ENCODE results near the gene GPC6. TPM values are rescaled to one million over a fixed set of nuclear protein-coding genes. Genes with fewer than 3 reads are reported as not detected.

Gene GPC6
- total RNA-seq, 4 donors from 2014 or later: 13.7 to 21.7 (median 16.5) TPM

GRCh38 chr13:94234738-94235137 lies 1008.1 kb downstream of the GPC6 start:
- no peak for ATAC-seq
- WGBS, 2 donors (ENCODE audit: low coverage in 1 of 2): 80 to 84% methylated on average over 2 of the region's 2 CpGs
- Histone ChIP-seq H3K36me3 (no peaks in the 10 kb centered on the region), H3K4me3 (no peak overlapping the region), H3K27ac (no peak overlapping the region), H3K4me1 (no peaks in the 10 kb centered on the region), H3K27me3 (no peaks in the 10 kb centered on the region), H3K9me3 (no peaks in the 10 kb centered on the region)
- TF ChIP-seq EP300 (IDR thresholded peaks at IDR 0.05) (no peak), POLR2A (IDR thresholded peaks at IDR 0.05) (no peak), POLR2AphosphoS5 (IDR thresholded peaks at IDR 0.05) (no peak)
- TF ChIP-seq, protein P1, sequence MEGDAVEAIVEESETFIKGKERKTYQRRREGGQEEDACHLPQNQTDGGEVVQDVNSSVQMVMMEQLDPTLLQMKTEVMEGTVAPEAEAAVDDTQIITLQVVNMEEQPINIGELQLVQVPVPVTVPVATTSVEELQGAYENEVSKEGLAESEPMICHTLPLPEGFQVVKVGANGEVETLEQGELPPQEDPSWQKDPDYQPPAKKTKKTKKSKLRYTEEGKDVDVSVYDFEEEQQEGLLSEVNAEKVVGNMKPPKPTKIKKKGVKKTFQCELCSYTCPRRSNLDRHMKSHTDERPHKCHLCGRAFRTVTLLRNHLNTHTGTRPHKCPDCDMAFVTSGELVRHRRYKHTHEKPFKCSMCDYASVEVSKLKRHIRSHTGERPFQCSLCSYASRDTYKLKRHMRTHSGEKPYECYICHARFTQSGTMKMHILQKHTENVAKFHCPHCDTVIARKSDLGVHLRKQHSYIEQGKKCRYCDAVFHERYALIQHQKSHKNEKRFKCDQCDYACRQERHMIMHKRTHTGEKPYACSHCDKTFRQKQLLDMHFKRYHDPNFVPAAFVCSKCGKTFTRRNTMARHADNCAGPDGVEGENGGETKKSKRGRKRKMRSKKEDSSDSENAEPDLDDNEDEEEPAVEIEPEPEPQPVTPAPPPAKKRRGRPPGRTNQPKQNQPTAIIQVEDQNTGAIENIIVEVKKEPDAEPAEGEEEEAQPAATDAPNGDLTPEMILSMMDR (IDR thresholded peaks at IDR 0.05): no peak

GRCh38 chr13:94236132-94236531 lies 1009.5 kb downstream of the GPC6 start:
- ATAC-seq: no peak
- WGBS, 2 donors (ENCODE audit: low coverage in 1 of 2): 47 to 59% methylated on average over 2 of the region's 2 CpGs

GRCh38 chr13:94236872-94237271 lies 1010.3 kb downstream of the GPC6 start:
- Histone ChIP-seq H3K36me3 (no peaks in the 10 kb centered on the region), H3K27me3 (no peaks in the 10 kb centered on the region), H3K9me3 (no peaks in the 10 kb centered on the region), H3K4me3 (no peak overlapping the region), H3K27ac (no peak overlapping the region), H3K4me1 (no peaks in the 10 kb centered on the region)
- no peak for ATAC-seq
- TF ChIP-seq POLR2A (IDR thresholded peaks at IDR 0.05) (no peak), EP300 (IDR thresholded peaks at IDR 0.05) (no peak), POLR2AphosphoS5 (IDR thresholded peaks at IDR 0.05) (no peak)
- TF ChIP-seq, protein P1 (IDR thresholded peaks at IDR 0.05): no peak

More at GRCh38 chr13:94236132-94236531, 1009.5 kb downstream of the GPC6 start:
- no peak overlapping the region for H3K4me3 ChIP-seq
- no peaks in the 10 kb centered on the region for H3K4me1 ChIP-seq
- no peaks in the 10 kb centered on the region for H3K27me3 ChIP-seq
- no peaks in the 10 kb centered on the region for H3K9me3 ChIP-seq
- H3K27ac ChIP-seq: no peak overlapping the region
- no peak for TF ChIP-seq POLR2AphosphoS5 (IDR thresholded peaks at IDR 0.05)
- TF ChIP-seq EP300 (IDR thresholded peaks at IDR 0.05): no peak
- H3K36me3 ChIP-seq: no peaks in the 10 kb centered on the region

GRCh38 chr13:94239135-94239534 lies 1012.5 kb downstream of the GPC6 start:
- Histone ChIP-seq H3K4me3 (no peak overlapping the region), H3K27me3 (no peaks in the 10 kb centered on the region), H3K9me3 (no peaks in the 10 kb centered on the region), H3K36me3 (no peaks in the 10 kb centered on the region), H3K27ac (no peak overlapping the region), H3K4me1 (no peaks in the 10 kb centered on the region)
- 66 to 69% methylated on average over 2 to 3 of the region's 3 CpGs for WGBS, 2 donors (ENCODE audit: low coverage in 1 of 2)
- TF ChIP-seq, protein P1 (IDR thresholded peaks at IDR 0.05): no peak
- no peak for TF ChIP-seq POLR2A (IDR thresholded peaks at IDR 0.05)
- no peak for TF ChIP-seq EP300 (IDR thresholded peaks at IDR 0.05)
- TF ChIP-seq POLR2AphosphoS5 (IDR thresholded peaks at IDR 0.05): no peak
- no peak for ATAC-seq

GRCh38 chr13:94242554-94242953 lies 1015.9 kb downstream of the GPC6 start:
- Histone ChIP-seq H3K36me3 (no peaks in the 10 kb centered on the region), H3K9me3 (peaks cover 0 to 8% (median 0%) of the 10 kb centered on the region in 3 donors), H3K27me3 (no peaks in the 10 kb centered on the region), H3K4me3 (no peak overlapping the region), H3K27ac (no peak overlapping the region), H3K4me1 (no peaks in the 10 kb centered on the region)
- TF ChIP-seq POLR2A (IDR thresholded peaks at IDR 0.05) (no peak), EP300 (IDR thresholded peaks at IDR 0.05) (no peak), POLR2AphosphoS5 (IDR thresholded peaks at IDR 0.05) (no peak)
- TF ChIP-seq, protein P1 (IDR thresholded peaks at IDR 0.05): no peak
- no peak for ATAC-seq
